Adrenal gland (tissue), 5 donors: ENCODE results near the gene ROBO2.

Experiments used
- CTCF ChIP-seq, 6 experiments: fragments of 450-650 bp in 4 of 6; fragments of 200-600 bp in 2 of 6; sonication (generic) in 1 of 6; IDR thresholded peaks; 1 replicate in 5 of 6; 2 replicates in 1 of 6; pipeline versions ENCODE4 v1.5.1 to v1.8.0; 2016 to 2021; ENCODE audit warnings: antibody characterized with exemption in 6 of 6, mild to moderate bottlenecking in 2 of 6, moderate library complexity in 1 of 6
- POLR2A ChIP-seq, 2 donors: fragments of 450-650 bp; IDR thresholded peaks; one replicate each; pipeline ENCODE4 v1.6.1; 2017; ENCODE audit warnings: antibody characterized with exemption in 2 of 2, mild to moderate bottlenecking in 2 of 2, moderate library complexity in 1 of 2
- donor health status: DM: no; HTN: no; CAD: no.

- TF ChIP-seq POLR2A (IDR thresholded peaks at IDR 0.05) (no peak), CTCF (IDR thresholded peaks at IDR 0.05) (no peak)
Observed at GRCh38 chr3:77079988-77080610, 40.2 kb downstream of the ROBO2 start.
